8988T (cell line): ENCODE results near the gene WDR73.
"Not testable (repeated sequence)": the region's sequence is repeated elsewhere in the genome, so short reads cannot be mapped to it uniquely, and the experiment has no call there.

Source experiments
- DNase-seq: peaks from one replicate; pipeline ENCODE4 v3.0.0; 2011

The WDR73 gene

GRCh38 chr15:84653910-84654688 lies at the start of gene WDR73:
TSS of gene WDR73 (minus strand) at chr15:84654283. CDS start at chr15:84654274, 9 bp downstream.
- DNase-seq: peak; percentile 62

- DNase-seq: no peak
These were observed 49.7 kb upstream of the WDR73 start for GRCh38 chr15:84703808-84704207.

- DNase-seq: no peak
These were observed 48.9 kb upstream of the WDR73 start for GRCh38 chr15:84702961-84703482.

GRCh38 chr15:84699538-84700191 lies 45.6 kb upstream of the WDR73 start:
- no peak for DNase-seq

- no peak for DNase-seq
These were observed 43.3 kb upstream of the WDR73 start for GRCh38 chr15:84697236-84697990.

GRCh38 chr15:84696757-84697156 lies 42.7 kb upstream of the WDR73 start:
- DNase-seq: no peak

- no peak for DNase-seq
These were observed 36.3 kb upstream of the WDR73 start for GRCh38 chr15:84690342-84690741.

GRCh38 chr15:84689858-84690257 lies 35.8 kb upstream of the WDR73 start:
- DNase-seq: no peak

GRCh38 chr15:84686446-84686845 lies 32.4 kb upstream of the WDR73 start:
- DNase-seq: not testable (repeated sequence)

- DNase-seq: no peak
These were observed 31.2 kb upstream of the WDR73 start for GRCh38 chr15:84685304-84685703.

GRCh38 chr15:84684092-84684491 lies 30.0 kb upstream of the WDR73 start:
- no peak for DNase-seq

- DNase-seq: no peak
These were observed 27.7 kb upstream of the WDR73 start for GRCh38 chr15:84681831-84682230.

- DNase-seq: no peak
These were observed 17.1 kb upstream of the WDR73 start for GRCh38 chr15:84671211-84671610.

GRCh38 chr15:84669726-84670125 lies 15.6 kb upstream of the WDR73 start:
- DNase-seq: no peak

- DNase-seq: no peak
These were observed 14.3 kb upstream of the WDR73 start for GRCh38 chr15:84668221-84668982.

- no peak for DNase-seq
These were observed 12.3 kb upstream of the WDR73 start for GRCh38 chr15:84666373-84666772.

GRCh38 chr15:84661001-84661400 lies 6.9 kb upstream of the WDR73 start:
- DNase-seq: no peak

- DNase-seq: no peak
These were observed 6.1 kb upstream of the WDR73 start for GRCh38 chr15:84659904-84660781.

GRCh38 chr15:84658788-84659411 lies 4.8 kb upstream of the WDR73 start:
- DNase-seq: no peak

- DNase-seq: peak; percentile 91
These were observed 4.2 kb upstream of the WDR73 start, which contains the start of gene NMB for GRCh38 chr15:84658080-84658787. TSS of gene NMB (minus strand) at chr15:84658199. CDS start at chr15:84658152, 47 bp downstream.

- no peak for DNase-seq
These were observed 3.6 kb upstream of the WDR73 start for GRCh38 chr15:84657748-84658079.
